ENCODE data around the gene FYB1. TPM values are rescaled to one million over a fixed set of nuclear protein-coding genes. Genes with fewer than 3 reads are reported as not detected.

Gene FYB1
- polyA plus RNA-seq, 3 donors = 75.3 to 141 (median 118) TPM

GRCh38 chr5:39201781-39202596 is 17.4 kb downstream of the FYB1 start:
- WGBS (ENCODE audit: insufficient coverage) = 96% methylated on average over 5 of the region's 11 CpGs
- Histone ChIP-seq H4K20me1 (ENCODE audit: insufficient read depth, low read length) (peaks cover 99% of the 10 kb centered on the region), H3K9me3 (replicated peaks in 1 of 2; ENCODE audit: control insufficient read depth in 1 of 2, insufficient read depth in 1 of 2, low read length in 2 of 2) (no peaks in the 10 kb centered on the region), H3K4me2 (replicated peaks; ENCODE audit: extremely low read depth, low read length, poor library complexity, severe bottlenecking) (peak overlapping the region; percentile 79), H3K36me3 (replicated peaks in 1 of 2; ENCODE audit: control insufficient read depth in 1 of 2, insufficient read depth in 2 of 2, low read length in 2 of 2) (peaks cover 28 to 56% of the 10 kb centered on the region in 2 donors), H3K79me2 (ENCODE audit: insufficient read depth, low read length) (peaks cover 95% of the 10 kb centered on the region), H3K9ac (ENCODE audit: insufficient read depth, low read length, poor library complexity, severe bottlenecking) (peak overlapping the region; percentile 34), H3K4me1 (ENCODE audit: control insufficient read depth in 1 of 2, insufficient read depth in 2 of 2, low read length in 2 of 2) (peaks cover 73 to 86% of the 10 kb centered on the region in 2 donors), H3K27ac (ENCODE audit: low read depth in 1 of 2, low read length in 2 of 2) (peak overlapping the region; percentile 55 to 77), H3K4me3 (replicated peaks in 1 of 3; ENCODE audit: low read depth in 2 of 3, low read length in 3 of 3) (peak overlapping the region in 1 of 3 experiments; percentile 73), H3K27me3 (ENCODE audit: control insufficient read depth in 2 of 2, insufficient read depth in 2 of 2, low read length in 2 of 2) (no peaks in the 10 kb centered on the region), H2AFZ (ENCODE audit: insufficient read depth, low read depth, low read length, poor library complexity, severe bottlenecking) (no peak overlapping the region)
- intact Hi-C loops (cut with micrococcal nuclease) = loop anchor here in 1 of 2 donors (10.0 kb wide), 1 partner anchor 47 kb away; no protein-coding TSS in a partner anchor
- Mint-ChIP-seq H3K9me3 (peaks cover 0 to 2% (median 0%) of the 10 kb centered on the region in 7 donors), H3K27ac (peak overlapping the region; percentile 83 to 96 (median 96)), H3K4me1 (peaks cover 87% of the 10 kb centered on the region), H3K27me3 (ENCODE audit: low read depth in 3 of 3) (no peaks in the 10 kb centered on the region), H3K36me3 (peaks cover 42 to 43% of the 10 kb centered on the region in 2 donors), H3K4me3 (peak overlapping the region; percentile 65 to 75)
- TF ChIP-seq CTCF (IDR thresholded peaks at IDR 0.05) = no peak
- no peak for DNase-seq

DNA sequence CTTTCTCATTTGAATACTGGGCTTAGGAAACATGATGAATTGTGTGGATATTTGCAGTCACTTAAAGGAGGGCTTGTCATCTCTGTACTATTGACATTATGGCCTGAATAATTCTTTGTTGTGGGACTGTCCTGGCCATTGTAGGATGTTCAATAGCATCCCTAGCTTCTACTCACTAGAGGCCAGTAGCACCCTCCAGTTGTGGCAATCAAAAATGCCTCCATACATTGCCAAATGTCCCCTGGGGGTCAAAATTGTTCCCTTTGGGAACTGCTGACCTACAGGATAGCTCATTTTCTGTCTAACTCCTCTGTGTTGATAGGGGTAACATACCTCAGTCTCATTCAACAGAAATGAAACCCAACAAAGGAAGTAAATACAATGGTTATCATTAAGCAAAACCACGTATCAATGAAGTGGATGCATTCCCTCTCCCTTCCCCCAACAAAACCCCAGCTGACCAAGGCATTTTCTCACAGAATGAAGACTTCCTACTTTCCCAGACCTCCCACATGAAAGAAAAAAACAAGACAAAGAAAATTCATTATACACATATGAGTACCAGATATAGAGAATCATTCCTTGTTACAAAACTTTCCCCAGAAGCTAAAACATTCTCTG is 18.1 kb downstream of the FYB1 start:
- peak overlapping the region; percentile 34 for H3K9ac ChIP-seq (ENCODE audit: insufficient read depth, low read length, poor library complexity, severe bottlenecking)
- no CpG with 5 or more reads among the region's 1 CpG for WGBS (ENCODE audit: insufficient coverage)
- H3K4me1 ChIP-seq (ENCODE audit: control insufficient read depth in 1 of 2, insufficient read depth in 2 of 2, low read length in 2 of 2) = peaks cover 73 to 86% of the 10 kb centered on the region in 2 donors
- intact Hi-C loops (cut with micrococcal nuclease) = loop anchor here in 1 of 2 donors (10.0 kb wide), 1 partner anchor 46 kb away; no protein-coding TSS in a partner anchor
- H3K36me3 Mint-ChIP-seq = peaks cover 48 to 50% of the 10 kb centered on the region in 2 donors
- no peak for DNase-seq
- H3K27ac Mint-ChIP-seq = peak overlapping the region; percentile 1 to 96 (median 91)
- no peaks in the 10 kb centered on the region for H3K27me3 ChIP-seq (ENCODE audit: control insufficient read depth in 2 of 2, insufficient read depth in 2 of 2, low read length in 2 of 2)
- peak overlapping the region in 1 of 3 experiments; percentile 73 for H3K4me3 ChIP-seq (replicated peaks in 1 of 3; ENCODE audit: low read depth in 2 of 3, low read length in 3 of 3)
- H3K4me1 Mint-ChIP-seq = peaks cover 88% of the 10 kb centered on the region
- H3K9me3 ChIP-seq (replicated peaks in 1 of 2; ENCODE audit: control insufficient read depth in 1 of 2, insufficient read depth in 1 of 2, low read length in 2 of 2) = no peaks in the 10 kb centered on the region
- no peak overlapping the region for H2AFZ ChIP-seq (ENCODE audit: insufficient read depth, low read depth, low read length, poor library complexity, severe bottlenecking)
- peaks cover 31 to 63% of the 10 kb centered on the region in 2 donors for H3K36me3 ChIP-seq (replicated peaks in 1 of 2; ENCODE audit: control insufficient read depth in 1 of 2, insufficient read depth in 2 of 2, low read length in 2 of 2)
- H3K79me2 ChIP-seq (ENCODE audit: insufficient read depth, low read length) = peaks cover 95% of the 10 kb centered on the region
- no peak for TF ChIP-seq CTCF (IDR thresholded peaks at IDR 0.05)
- H3K4me3 Mint-ChIP-seq = peak overlapping the region; percentile 5 to 75
- H3K4me2 ChIP-seq (replicated peaks; ENCODE audit: extremely low read depth, low read length, poor library complexity, severe bottlenecking) = peak overlapping the region; percentile 79
- H3K9me3 Mint-ChIP-seq = peaks cover 0 to 2% (median 0%) of the 10 kb centered on the region in 7 donors
- peak overlapping the region in 1 of 2 donors; percentile 77 for H3K27ac ChIP-seq (ENCODE audit: low read depth in 1 of 2, low read length in 2 of 2)
- H4K20me1 ChIP-seq (ENCODE audit: insufficient read depth, low read length) = peaks cover 99% of the 10 kb centered on the region
- H3K27me3 Mint-ChIP-seq (ENCODE audit: low read depth in 3 of 3) = no peaks in the 10 kb centered on the region

Data from CD14-positive monocyte (primary cell).